ENCODE measurements around the gene SLC6A4.
"Not testable (repeated sequence)": the region's sequence is repeated elsewhere in the genome, so short reads cannot be mapped to it uniquely, and the experiment has no call there.

Gene SLC6A4

DNA sequence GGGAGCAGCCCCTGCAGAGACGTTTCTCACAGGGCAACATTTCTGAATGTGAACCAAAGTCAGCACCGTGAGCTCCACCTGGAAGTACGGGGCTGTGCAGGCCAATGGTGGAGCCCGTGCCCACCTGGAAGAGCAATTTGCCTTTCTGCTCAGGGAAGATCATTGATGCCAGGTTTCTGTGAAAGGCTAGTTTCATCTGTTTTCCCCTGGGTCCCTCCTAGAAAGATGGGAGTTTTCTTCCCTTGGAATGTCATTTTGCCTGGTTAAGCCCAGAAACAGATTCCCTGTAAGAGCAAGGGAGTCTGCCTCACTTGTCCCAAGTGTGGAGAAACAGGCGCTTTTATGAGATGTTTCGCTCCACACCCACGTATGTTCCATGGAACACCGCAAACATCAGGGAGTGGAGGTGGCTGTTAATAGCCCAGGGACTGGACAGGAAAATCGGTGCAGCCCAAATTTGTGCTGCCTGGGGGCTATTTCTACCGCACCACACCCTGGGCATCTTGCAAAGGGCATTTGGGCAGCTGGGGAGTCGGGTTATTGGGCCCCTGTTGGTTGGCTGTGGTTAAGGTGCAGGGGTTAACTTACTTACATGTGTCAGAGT is 2.6 kb downstream of the SLC6A4 start:
- Mint-ChIP-seq H3K27me3 (ENCODE audit: low read depth) (peaks cover 64% of the 10 kb centered on the region), H3K27ac (no peak overlapping the region), H3K9me3 (no peaks in the 10 kb centered on the region), H3K4me3 (no peak overlapping the region), H3K4me1 (ENCODE audit: low read depth) (peaks cover 13% of the 10 kb centered on the region), H3K36me3 (ENCODE audit: low read depth) (no peaks in the 10 kb centered on the region)

DNA sequence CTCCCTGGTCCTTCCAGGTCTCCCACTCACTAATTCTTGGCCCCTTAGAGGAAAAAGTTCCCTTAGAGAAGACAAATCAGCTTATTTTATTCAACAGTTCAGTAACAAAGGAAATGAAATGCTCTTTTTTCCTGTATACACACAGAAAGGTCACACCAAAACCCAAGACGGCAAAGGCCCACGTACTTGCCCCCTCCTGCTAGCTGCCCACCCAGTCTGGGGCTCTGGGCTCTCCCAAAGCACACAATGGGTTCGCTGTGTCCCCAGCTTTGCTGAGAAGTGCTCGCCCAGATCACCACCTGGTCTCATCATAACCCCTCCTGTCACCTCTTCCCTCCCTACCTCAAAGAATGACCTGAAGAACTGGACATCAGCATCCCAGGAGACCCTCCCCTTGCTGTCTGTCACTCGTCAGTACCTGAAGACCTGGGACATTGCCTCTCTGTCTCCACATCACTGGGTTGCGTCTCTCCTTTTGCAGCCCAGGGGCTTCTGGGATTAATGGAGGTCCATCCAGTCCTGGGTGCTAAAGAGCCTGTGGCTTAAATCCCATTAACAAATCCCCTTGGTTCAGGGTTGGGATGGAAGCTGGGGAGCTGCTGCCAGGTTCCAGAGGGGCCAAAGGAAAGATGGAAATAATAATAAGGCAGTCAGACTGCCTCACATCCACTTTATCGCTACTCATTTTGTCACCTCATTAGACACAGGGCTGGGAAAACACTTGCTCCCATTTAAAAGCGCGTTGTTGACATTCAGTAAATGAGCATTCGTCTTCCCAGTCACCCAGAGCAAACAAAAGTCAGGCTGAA is 3.3 kb downstream of the SLC6A4 start:
- Mint-ChIP-seq H3K4me3 (no peak overlapping the region), H3K9me3 (no peaks in the 10 kb centered on the region), H3K36me3 (ENCODE audit: low read depth) (no peaks in the 10 kb centered on the region), H3K4me1 (ENCODE audit: low read depth) (peaks cover 13% of the 10 kb centered on the region), H3K27ac (no peak overlapping the region), H3K27me3 (ENCODE audit: low read depth) (peaks cover 57% of the 10 kb centered on the region)

DNA sequence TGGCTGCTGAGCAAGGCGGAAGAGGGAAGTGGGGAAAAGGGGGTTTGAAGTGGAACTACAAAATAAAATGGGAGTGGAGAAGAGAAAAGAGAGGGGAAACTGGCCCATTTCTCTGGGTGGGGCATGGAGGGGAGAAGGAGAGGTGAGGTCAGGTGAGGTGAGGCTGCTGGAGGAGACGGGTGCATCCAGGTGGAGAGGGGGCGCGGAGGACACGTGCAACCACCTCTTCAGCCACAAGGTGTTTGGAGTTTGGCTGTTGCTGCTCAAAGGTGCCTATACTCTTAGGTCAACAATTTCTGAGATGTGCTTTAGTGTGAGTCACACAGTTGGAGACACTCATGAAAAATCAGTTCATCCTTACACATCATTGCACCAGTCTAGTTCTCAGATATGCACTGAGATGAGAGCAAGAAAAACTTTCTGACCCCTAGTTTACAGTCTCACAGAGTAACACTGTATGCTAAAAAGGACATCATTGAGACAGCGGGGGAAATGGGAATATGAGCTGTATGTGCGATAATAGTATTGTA is 4.8 kb downstream of the SLC6A4 start:
- Mint-ChIP-seq H3K4me3 (no peak overlapping the region), H3K27me3 (ENCODE audit: low read depth) (peaks cover 49% of the 10 kb centered on the region), H3K9me3 (no peaks in the 10 kb centered on the region), H3K36me3 (ENCODE audit: low read depth) (no peaks in the 10 kb centered on the region), H3K4me1 (ENCODE audit: low read depth) (peaks cover 6% of the 10 kb centered on the region), H3K27ac (no peak overlapping the region)

DNA sequence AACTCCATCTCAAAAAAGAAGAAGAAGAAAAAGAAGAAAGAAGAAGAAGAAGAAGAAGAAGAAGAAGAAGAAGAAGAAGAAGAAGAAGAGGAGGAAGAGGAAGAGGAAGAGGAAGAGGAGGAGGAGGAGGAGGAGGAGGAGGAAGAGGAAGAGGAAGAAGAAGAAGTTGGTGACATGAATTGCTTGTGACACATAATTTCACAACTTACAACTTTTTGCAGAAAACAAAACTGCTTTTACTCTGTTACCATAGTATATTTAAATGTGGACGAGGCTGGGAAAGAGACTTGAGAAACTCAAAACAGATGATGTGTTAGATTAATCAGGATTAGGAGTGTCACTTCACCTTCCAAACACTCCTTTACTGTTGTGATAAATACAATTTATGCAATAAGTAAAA is 5.5 kb downstream of the SLC6A4 start:
- H3K36me3 Mint-ChIP-seq (ENCODE audit: low read depth); H3K27ac Mint-ChIP-seq; H3K4me3 Mint-ChIP-seq; H3K9me3 Mint-ChIP-seq; H3K4me1 Mint-ChIP-seq (ENCODE audit: low read depth): not testable (repeated sequence)
- peaks cover 51% of the 10 kb centered on the region for H3K27me3 Mint-ChIP-seq (ENCODE audit: low read depth)

DNA sequence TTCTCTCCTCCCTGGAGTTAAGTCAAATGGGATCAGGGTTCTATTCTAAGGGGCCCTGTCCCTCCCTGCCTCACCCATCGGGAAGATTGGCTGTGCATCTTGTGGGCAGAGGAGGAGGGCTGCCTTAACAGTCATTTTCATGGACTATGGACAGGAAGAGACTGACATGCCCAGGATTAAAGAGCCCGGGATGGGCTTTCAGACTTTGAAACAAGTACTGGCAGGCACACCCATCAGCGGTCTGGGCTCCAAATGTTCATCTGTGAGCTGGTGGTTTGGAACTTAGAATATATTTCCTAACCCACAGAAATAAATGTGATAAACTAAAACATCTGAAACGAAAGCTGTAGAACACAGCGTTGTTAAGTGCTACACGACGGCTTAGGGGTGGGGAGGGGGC is 6.5 kb downstream of the SLC6A4 start:
- peaks cover 41% of the 10 kb centered on the region for H3K27me3 Mint-ChIP-seq (ENCODE audit: low read depth)
- H3K36me3 Mint-ChIP-seq (ENCODE audit: low read depth): no peaks in the 10 kb centered on the region
- H3K4me1 Mint-ChIP-seq (ENCODE audit: low read depth): no peaks in the 10 kb centered on the region
- H3K27ac Mint-ChIP-seq: no peak overlapping the region
- no peak overlapping the region for H3K4me3 Mint-ChIP-seq
- no peaks in the 10 kb centered on the region for H3K9me3 Mint-ChIP-seq

DNA sequence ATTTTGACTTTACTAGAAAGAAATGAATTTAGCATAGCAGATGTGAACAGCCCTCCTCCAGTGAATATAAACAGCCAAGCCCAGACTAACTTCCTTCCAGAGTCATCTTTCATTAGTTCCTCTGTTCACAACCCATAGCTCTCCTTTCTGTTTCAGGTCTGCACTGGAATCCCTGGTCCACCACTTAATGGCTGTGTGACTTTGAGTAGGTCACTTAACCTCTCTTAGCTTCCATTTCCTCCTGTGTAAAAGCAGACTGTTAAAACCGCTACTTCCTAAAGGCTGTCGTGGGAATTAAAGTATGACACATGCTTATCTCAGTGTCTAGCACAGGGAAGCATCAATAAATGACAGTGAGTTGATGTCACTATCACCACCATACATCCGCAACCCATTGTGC is 7.5 kb downstream of the SLC6A4 start:
- Mint-ChIP-seq H3K36me3 (ENCODE audit: low read depth) (no peaks in the 10 kb centered on the region), H3K9me3 (no peaks in the 10 kb centered on the region), H3K27ac (no peak overlapping the region), H3K4me3 (no peak overlapping the region), H3K4me1 (ENCODE audit: low read depth) (no peaks in the 10 kb centered on the region), H3K27me3 (ENCODE audit: low read depth) (peaks cover 31% of the 10 kb centered on the region)

DNA sequence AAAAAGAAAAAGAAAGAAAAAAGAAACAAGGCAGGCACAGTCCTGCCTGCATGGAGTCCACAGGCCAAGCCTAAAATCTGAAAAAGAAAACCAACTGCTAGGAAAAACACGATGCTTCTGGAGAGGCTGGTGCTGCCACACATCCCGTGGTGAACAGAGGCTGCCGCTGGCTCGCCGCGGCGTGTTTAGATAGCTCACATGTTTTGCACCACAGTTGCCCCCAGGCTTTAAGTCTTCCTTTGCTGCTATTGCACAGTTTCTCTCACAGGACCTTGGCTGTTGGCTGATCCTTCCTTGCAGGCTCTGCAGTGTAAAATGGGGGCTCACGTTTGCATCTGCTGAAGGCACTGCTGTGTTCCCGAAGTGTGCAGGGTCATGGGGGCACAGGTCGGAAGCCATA is 8.6 kb downstream of the SLC6A4 start:
- no peaks in the 10 kb centered on the region for H3K4me1 Mint-ChIP-seq (ENCODE audit: low read depth)
- H3K27ac Mint-ChIP-seq: no peak overlapping the region
- no peaks in the 10 kb centered on the region for H3K36me3 Mint-ChIP-seq (ENCODE audit: low read depth)
- H3K9me3 Mint-ChIP-seq: no peaks in the 10 kb centered on the region
- peaks cover 23% of the 10 kb centered on the region for H3K27me3 Mint-ChIP-seq (ENCODE audit: low read depth)
- no peak overlapping the region for H3K4me3 Mint-ChIP-seq

DNA sequence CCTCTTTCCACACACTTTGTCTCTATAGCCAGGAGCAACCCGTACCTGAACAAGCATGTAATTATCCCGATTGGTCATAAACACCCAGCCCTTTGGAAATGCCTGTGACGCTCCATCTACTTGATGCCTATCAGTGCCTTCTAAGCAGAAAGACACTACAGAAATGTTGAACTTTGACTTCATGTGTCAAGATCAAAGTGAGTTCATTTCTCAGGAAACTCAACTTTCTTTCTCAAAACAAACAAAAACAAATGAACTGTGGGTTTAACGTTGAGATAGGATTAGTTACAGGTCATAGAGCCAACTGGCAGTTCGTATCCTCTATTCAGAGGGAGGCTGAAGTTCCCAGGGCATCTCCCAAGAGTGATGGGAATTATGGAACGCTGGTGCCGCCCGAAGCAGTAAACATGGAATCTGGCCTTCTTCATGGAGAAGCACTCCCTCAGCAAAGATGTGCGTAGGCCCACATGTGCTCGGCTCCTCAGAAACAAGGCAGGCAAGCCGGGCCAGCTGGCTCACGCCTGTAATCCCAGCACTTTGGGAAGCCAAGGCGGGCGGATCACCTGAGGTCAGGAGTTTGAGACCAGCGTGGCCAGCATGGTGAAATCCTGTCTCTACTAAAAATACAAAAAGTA is 9.5 kb downstream of the SLC6A4 start:
- H3K27me3 Mint-ChIP-seq (ENCODE audit: low read depth): peaks cover 22% of the 10 kb centered on the region
- no peak overlapping the region for H3K27ac Mint-ChIP-seq
- H3K9me3 Mint-ChIP-seq: no peaks in the 10 kb centered on the region
- H3K4me3 Mint-ChIP-seq: no peak overlapping the region
- no peaks in the 10 kb centered on the region for H3K36me3 Mint-ChIP-seq (ENCODE audit: low read depth)
- H3K4me1 Mint-ChIP-seq (ENCODE audit: low read depth): no peaks in the 10 kb centered on the region

DNA sequence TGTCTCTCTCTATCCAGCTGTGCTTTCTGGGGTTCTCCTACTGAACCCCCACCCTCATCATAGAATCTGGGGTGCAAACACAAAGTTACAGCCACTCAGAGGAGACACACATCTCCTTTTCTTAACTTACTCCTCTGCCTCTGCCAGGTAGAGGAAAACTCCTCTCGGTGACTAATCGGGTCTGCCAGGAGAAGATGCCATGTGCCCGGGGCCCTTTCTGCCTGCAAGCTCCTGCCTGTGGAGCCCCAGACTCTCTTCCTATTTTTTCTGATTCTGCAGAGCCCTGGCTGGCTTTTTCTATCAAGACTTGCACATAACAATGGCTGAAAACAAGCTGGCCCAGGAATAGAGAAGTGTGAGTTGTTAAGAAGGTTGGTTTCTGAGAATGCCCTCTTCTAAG is 10.4 kb downstream of the SLC6A4 start:
- Mint-ChIP-seq H3K27me3 (ENCODE audit: low read depth) (peaks cover 13% of the 10 kb centered on the region), H3K9me3 (no peaks in the 10 kb centered on the region), H3K4me1 (ENCODE audit: low read depth) (no peaks in the 10 kb centered on the region), H3K27ac (no peak overlapping the region), H3K4me3 (no peak overlapping the region), H3K36me3 (ENCODE audit: low read depth) (no peaks in the 10 kb centered on the region)

DNA sequence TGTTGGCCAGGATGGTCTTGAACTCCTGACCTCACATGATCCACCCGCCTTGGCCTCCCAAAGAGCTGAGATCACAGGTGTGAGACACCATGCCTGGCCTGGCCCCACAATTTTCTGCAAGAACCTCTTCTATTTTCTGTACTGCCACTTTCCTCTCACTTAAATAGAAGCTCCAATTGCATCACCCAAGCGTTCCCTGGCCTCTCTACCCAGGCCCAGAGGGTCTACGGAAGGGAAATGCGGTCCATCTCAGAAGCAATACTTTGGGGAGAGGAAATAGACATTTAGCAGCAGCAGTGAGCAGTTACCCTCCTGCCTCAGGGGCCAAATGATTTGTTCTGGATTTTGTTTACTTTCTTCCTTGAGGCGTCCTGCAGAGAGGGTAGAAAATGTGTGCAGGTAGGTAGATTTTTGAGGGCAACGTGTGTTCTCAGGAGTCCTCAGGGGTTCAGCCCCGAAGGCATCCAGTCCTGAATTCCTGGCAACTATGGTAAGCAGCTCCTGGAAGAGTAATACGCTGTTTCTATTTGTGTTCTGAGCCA is 11.0 kb downstream of the SLC6A4 start:
- peaks cover 13% of the 10 kb centered on the region for H3K27me3 Mint-ChIP-seq (ENCODE audit: low read depth)

DNA sequence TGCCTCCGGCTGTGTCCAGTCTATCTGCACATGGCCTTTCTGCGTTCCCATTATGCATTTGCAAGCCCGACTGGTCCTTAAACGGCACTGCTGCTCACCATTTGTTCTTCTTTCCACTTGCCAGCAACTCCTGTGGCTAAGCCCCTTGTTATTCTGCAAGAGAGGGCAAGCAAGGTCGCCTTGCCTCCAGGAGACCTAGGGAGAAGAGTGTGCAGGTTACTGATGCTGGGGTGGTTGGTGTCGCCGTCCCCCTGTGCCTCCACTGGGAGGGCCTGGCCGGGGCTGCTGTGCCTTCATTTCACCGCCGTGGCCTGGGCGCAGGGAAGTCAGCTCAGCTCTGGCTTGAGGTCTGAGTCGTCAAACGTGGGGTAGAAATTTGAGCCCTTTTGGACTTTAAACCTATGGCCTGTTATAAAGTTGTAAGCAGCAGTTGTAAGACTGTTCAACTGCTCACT is 12.7 kb downstream of the SLC6A4 start:
- Mint-ChIP-seq H3K4me1 (ENCODE audit: low read depth) (no peaks in the 10 kb centered on the region), H3K27ac (no peak overlapping the region), H3K4me3 (no peak overlapping the region), H3K36me3 (ENCODE audit: low read depth) (no peaks in the 10 kb centered on the region), H3K9me3 (no peaks in the 10 kb centered on the region), H3K27me3 (ENCODE audit: low read depth) (peaks cover 13% of the 10 kb centered on the region)

More for the DNA sequence above, 11.0 kb downstream of the SLC6A4 start:
- no peak overlapping the region for H3K27ac Mint-ChIP-seq
- no peaks in the 10 kb centered on the region for H3K9me3 Mint-ChIP-seq
- H3K36me3 Mint-ChIP-seq (ENCODE audit: low read depth): no peaks in the 10 kb centered on the region
- H3K4me1 Mint-ChIP-seq (ENCODE audit: low read depth): no peaks in the 10 kb centered on the region
- H3K4me3 Mint-ChIP-seq: no peak overlapping the region

DNA sequence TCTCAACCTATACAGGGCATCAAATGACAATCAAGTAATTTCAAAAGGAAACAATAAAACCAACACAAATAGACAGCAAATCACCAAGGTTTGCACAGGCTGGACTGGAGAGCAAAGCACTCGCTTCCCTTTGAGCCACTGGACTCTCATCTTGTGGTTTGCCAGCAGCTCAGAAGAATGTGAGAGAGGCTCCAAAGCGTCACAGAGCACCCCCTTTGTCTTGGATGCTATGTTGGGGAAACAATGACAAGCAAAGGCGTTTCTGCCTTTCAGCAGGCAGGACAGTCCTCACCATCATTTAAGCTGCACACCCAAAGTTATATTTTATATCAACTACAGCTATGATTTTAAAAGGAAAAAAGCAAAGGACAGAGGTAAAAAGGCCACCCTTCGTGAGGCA is 13.2 kb downstream of the SLC6A4 start:
- H3K4me3 Mint-ChIP-seq: no peak overlapping the region
- no peak overlapping the region for H3K27ac Mint-ChIP-seq
- H3K27me3 Mint-ChIP-seq (ENCODE audit: low read depth): peaks cover 13% of the 10 kb centered on the region
- no peaks in the 10 kb centered on the region for H3K9me3 Mint-ChIP-seq
- H3K4me1 Mint-ChIP-seq (ENCODE audit: low read depth): no peaks in the 10 kb centered on the region
- no peaks in the 10 kb centered on the region for H3K36me3 Mint-ChIP-seq (ENCODE audit: low read depth)

DNA sequence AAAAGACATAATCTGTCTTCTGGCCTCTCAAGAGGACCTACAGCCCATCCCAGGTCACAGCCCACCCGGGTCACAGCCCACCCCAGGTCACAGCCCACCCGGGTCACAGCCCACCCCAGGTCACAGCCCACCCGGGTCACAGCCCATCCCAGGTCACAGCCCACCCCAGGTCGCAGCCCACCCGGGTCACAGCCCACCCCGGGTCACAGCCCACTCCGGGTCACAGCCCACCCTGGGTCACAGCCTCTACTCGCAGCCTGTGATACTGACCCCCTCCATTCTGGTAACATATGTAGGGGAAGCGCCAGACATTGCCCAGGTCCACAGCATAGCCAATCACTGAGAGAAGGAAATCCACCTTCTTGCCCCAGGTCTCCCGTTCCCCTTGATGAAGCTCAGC is 14.2 kb downstream of the SLC6A4 start:
- H3K9me3 Mint-ChIP-seq: no peaks in the 10 kb centered on the region
- H3K4me1 Mint-ChIP-seq (ENCODE audit: low read depth): no peaks in the 10 kb centered on the region
- no peak overlapping the region for H3K4me3 Mint-ChIP-seq
- peaks cover 13% of the 10 kb centered on the region for H3K27me3 Mint-ChIP-seq (ENCODE audit: low read depth)
- H3K36me3 Mint-ChIP-seq (ENCODE audit: low read depth): no peaks in the 10 kb centered on the region
- H3K27ac Mint-ChIP-seq: no peak overlapping the region

DNA sequence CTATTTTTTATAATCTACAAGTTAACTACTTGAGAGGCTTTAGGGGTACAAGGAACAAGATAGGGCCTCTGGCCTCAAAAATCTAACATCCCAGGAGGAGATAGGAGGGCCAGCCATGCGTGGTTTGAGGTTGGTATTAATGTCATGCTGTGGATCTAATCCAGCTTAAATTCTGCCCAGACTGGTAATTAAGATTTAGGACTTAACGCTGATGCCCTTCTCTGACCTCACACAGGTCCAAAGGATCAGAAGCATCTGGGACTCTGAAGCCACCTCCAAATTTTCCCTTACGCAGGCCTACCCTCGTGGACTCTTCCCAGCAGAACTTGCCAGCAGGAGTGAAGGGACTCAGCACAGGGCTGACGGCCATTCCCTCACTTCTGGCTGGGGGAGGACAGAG is 15.1 kb downstream of the SLC6A4 start:
- no peak overlapping the region for H3K4me3 Mint-ChIP-seq

DNA sequence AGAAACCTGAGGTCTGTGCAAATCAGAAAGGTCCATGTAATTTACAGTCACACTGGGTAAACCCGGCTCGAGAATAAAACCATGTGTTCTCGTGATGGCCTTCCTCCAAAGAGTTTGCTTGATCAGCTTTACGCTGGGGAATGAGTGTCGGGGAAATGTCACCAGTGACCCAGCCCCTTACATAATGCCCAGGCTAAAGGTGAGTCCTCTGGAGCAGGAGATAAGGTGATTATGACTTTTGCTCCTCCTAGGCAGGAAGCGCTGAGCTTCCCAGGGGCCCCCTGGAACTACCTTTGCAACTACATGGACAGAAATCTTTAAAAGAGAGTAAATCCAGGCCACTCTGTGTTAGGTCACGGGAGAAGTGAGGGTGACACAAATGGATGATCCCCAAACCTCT is 15.7 kb downstream of the SLC6A4 start:
- Mint-ChIP-seq H3K27me3 (ENCODE audit: low read depth) (peaks cover 4% of the 10 kb centered on the region), H3K4me3 (no peak overlapping the region), H3K4me1 (ENCODE audit: low read depth) (no peaks in the 10 kb centered on the region), H3K36me3 (ENCODE audit: low read depth) (no peaks in the 10 kb centered on the region), H3K9me3 (no peaks in the 10 kb centered on the region), H3K27ac (no peak overlapping the region)

More for the DNA sequence above, 15.1 kb downstream of the SLC6A4 start:
- Mint-ChIP-seq H3K4me1 (ENCODE audit: low read depth) (no peaks in the 10 kb centered on the region), H3K36me3 (ENCODE audit: low read depth) (no peaks in the 10 kb centered on the region), H3K9me3 (no peaks in the 10 kb centered on the region), H3K27ac (no peak overlapping the region), H3K27me3 (ENCODE audit: low read depth) (peaks cover 6% of the 10 kb centered on the region)
